Esophagus muscularis mucosa (tissue), 3 donors: ENCODE data around the gene DNAH10.

Experiments used
- CTCF ChIP-seq, 3 experiments: fragments of 200-600 bp in 2 of 3; fragments of 450-650 bp in 1 of 3; sonication (generic) in 2 of 3; IDR thresholded peaks; one replicate each; pipeline ENCODE4 v1.5.1; 2017 to 2019; ENCODE audit warnings: antibody characterized with exemption in 3 of 3, mild to moderate bottlenecking in 2 of 3, moderate library complexity in 1 of 3
- EP300 ChIP-seq: sonication (generic); formaldehyde crosslinking; IDR thresholded peaks from one replicate; pipeline ENCODE4 v1.6.1; 2017; ENCODE audit warnings: antibody characterized with exemption

GRCh38 chr12:123772074-123772473 lies 10.0 kb downstream of the DNAH10 start:
- TF ChIP-seq CTCF (IDR thresholded peaks at IDR 0.05) (no peak), EP300 (no peak)
